ENCODE results near the gene ATP5F1B. TPM values are rescaled to one million over a fixed set of nuclear protein-coding genes. Genes with fewer than 3 reads are reported as not detected.
A peak's percentile ranks its signal among the peaks of the same experiment; 100 is the strongest.

ATP5F1B gene
- total RNA-seq, 4 donors from 2014 or later = 315 to 472 (median 432) TPM

- H3K4me3 ChIP-seq = no peak overlapping the region
- no peak overlapping the region for H3K27ac ChIP-seq
- WGBS, 2 donors (ENCODE audit: low coverage in 1 of 2) = 75 to 86% methylated on average over 5 to 6 of the region's 8 CpGs
- peaks cover 0 to 25% (median 0%) of the 10 kb centered on the region in 3 donors for H3K4me1 ChIP-seq
- TF ChIP-seq POLR2AphosphoS5 (IDR thresholded peaks at IDR 0.05) (no peak), EP300 (IDR thresholded peaks at IDR 0.05) (no peak), CTCF (IDR thresholded peaks at IDR 0.05) (no peak), POLR2A (IDR thresholded peaks at IDR 0.05) (no peak)
- no peaks in the 10 kb centered on the region for H3K9me3 ChIP-seq
- no peak for ATAC-seq
- H3K36me3 ChIP-seq = peaks cover 10 to 87% of the 10 kb centered on the region in 2 donors
- no peaks in the 10 kb centered on the region for H3K27me3 ChIP-seq
Observed at GRCh38 chr12:56614627-56615026, 31.2 kb downstream of the ATP5F1B start.

- Histone ChIP-seq H3K36me3 (peaks cover 9 to 100% of the 10 kb centered on the region in 2 donors), H3K9me3 (no peaks in the 10 kb centered on the region), H3K4me1 (no peaks in the 10 kb centered on the region), H3K4me3 (no peak overlapping the region), H3K27ac (no peak overlapping the region), H3K27me3 (no peaks in the 10 kb centered on the region)
- TF ChIP-seq POLR2AphosphoS5 (IDR thresholded peaks at IDR 0.05) = no peak
- no peak for TF ChIP-seq CTCF (IDR thresholded peaks at IDR 0.05)
- TF ChIP-seq POLR2A (IDR thresholded peaks at IDR 0.05) = no peak
- TF ChIP-seq EP300 (IDR thresholded peaks at IDR 0.05) = no peak
- no peak for ATAC-seq
- WGBS, 2 donors (ENCODE audit: low coverage in 1 of 2) = no CpG with 5 or more reads among the region's 3 CpGs
Observed at GRCh38 chr12:56604355-56604754, 41.4 kb downstream of the ATP5F1B start.

GRCh38 chr12:56602239-56602638, 43.5 kb downstream of the ATP5F1B start:
- H3K27ac ChIP-seq = no peak overlapping the region
- H3K4me3 ChIP-seq = no peak overlapping the region
- peaks cover 0 to under 1% (median 0%) of the 10 kb centered on the region in 3 donors for H3K4me1 ChIP-seq
- ATAC-seq = no peak
- TF ChIP-seq EP300 (IDR thresholded peaks at IDR 0.05) = no peak
- no peak for TF ChIP-seq POLR2AphosphoS5 (IDR thresholded peaks at IDR 0.05)
- TF ChIP-seq POLR2A (IDR thresholded peaks at IDR 0.05) = no peak
- no peak for TF ChIP-seq CTCF (IDR thresholded peaks at IDR 0.05)
- H3K9me3 ChIP-seq = no peaks in the 10 kb centered on the region
- 78 to 79% methylated on average over 3 of the region's 3 CpGs for WGBS, 2 donors (ENCODE audit: low coverage in 1 of 2)
- no peaks in the 10 kb centered on the region for H3K27me3 ChIP-seq
- H3K36me3 ChIP-seq = peaks cover 9 to 100% of the 10 kb centered on the region in 2 donors

- Histone ChIP-seq H3K36me3 (peaks cover 9 to 100% of the 10 kb centered on the region in 2 donors), H3K27ac (peak overlapping the region in 1 of 4 donors; percentile 37), H3K9me3 (no peaks in the 10 kb centered on the region), H3K4me3 (no peak overlapping the region), H3K27me3 (no peaks in the 10 kb centered on the region), H3K4me1 (peaks cover 0 to 8% (median 0%) of the 10 kb centered on the region in 3 donors)
- peak; percentile 18 for ATAC-seq
- WGBS, 2 donors (ENCODE audit: low coverage in 1 of 2) = no CpG with 5 or more reads among the region's 3 CpGs
- TF ChIP-seq CTCF (IDR thresholded peaks at IDR 0.05) (no peak), EP300 (IDR thresholded peaks at IDR 0.05) (no peak), POLR2A (IDR thresholded peaks at IDR 0.05) (no peak), POLR2AphosphoS5 (IDR thresholded peaks at IDR 0.05) (no peak)
Observed at GRCh38 chr12:56601503-56601902, 44.3 kb downstream of the ATP5F1B start.

- Histone ChIP-seq H3K9me3 (no peaks in the 10 kb centered on the region), H3K4me3 (no peak overlapping the region), H3K4me1 (peaks cover 0 to 10% (median 0%) of the 10 kb centered on the region in 3 donors), H3K36me3 (peaks cover 9 to 100% of the 10 kb centered on the region in 2 donors), H3K27ac (no peak overlapping the region), H3K27me3 (no peaks in the 10 kb centered on the region)
- 88 to 100% methylated on average over 1 of the region's 6 CpGs for WGBS, 2 donors (ENCODE audit: low coverage in 1 of 2)
- TF ChIP-seq CTCF (IDR thresholded peaks at IDR 0.05) (no peak), POLR2A (IDR thresholded peaks at IDR 0.05) (no peak), POLR2AphosphoS5 (IDR thresholded peaks at IDR 0.05) (no peak), EP300 (IDR thresholded peaks at IDR 0.05) (no peak)
- ATAC-seq = no peak
Observed at GRCh38 chr12:56600753-56601152, 45.0 kb downstream of the ATP5F1B start.

All from gastroesophageal sphincter (tissue), 4 donors.